Neuronal stem cell (in vitro differentiated cells): ENCODE measurements around the gene MARS1.

Source experiments
- DNase-seq: peaks from one replicate; pipeline ENCODE4 v3.0.0-alpha.2; 2013; ENCODE audit warnings: low spot score
- H2AFZ ChIP-seq: one replicate; pipeline ENCODE4 v1.6.1; 2013; ENCODE audit warnings: mild to moderate bottlenecking, low read length, inconsistent platforms
- H2AK5ac ChIP-seq: 2 replicates; pipeline ENCODE4 v1.6.1; 2013; ENCODE audit warnings: low read depth, mild to moderate bottlenecking, inconsistent platforms, low read length, moderate library complexity, mixed read lengths
- H2BK120ac ChIP-seq: 2 replicates; pipeline ENCODE4 v1.6.1; 2013; ENCODE audit warnings: low read depth, mild to moderate bottlenecking, inconsistent platforms, low read length, moderate library complexity, mixed read lengths
- H2BK12ac ChIP-seq: one replicate; pipeline ENCODE4 v1.6.1; 2013; ENCODE audit warnings: low read length, inconsistent platforms
- H2BK15ac ChIP-seq: 2 replicates; pipeline ENCODE4 v1.6.1; 2013; ENCODE audit warnings: mild to moderate bottlenecking, low read length, inconsistent platforms, mixed read lengths
- H2BK5ac ChIP-seq: one replicate; pipeline ENCODE4 v1.6.1; 2013; ENCODE audit warnings: inconsistent platforms, mild to moderate bottlenecking, low read length, moderate library complexity
- H3K14ac ChIP-seq: one replicate; pipeline ENCODE4 v1.6.1; 2013; ENCODE audit warnings: low read length, inconsistent platforms
- H3K18ac ChIP-seq: 2 replicates; pipeline ENCODE4 v1.6.1; 2013; ENCODE audit warnings: low read length, inconsistent platforms
- H3K23ac ChIP-seq: 2 replicates; pipeline ENCODE4 v1.6.1; 2013; ENCODE audit warnings: low read depth, mild to moderate bottlenecking, mixed read lengths, low read length, inconsistent platforms; ENCODE audit not compliant: poor library complexity
- H3K27ac ChIP-seq: replicated peaks from 3 replicates; pipeline ENCODE4 v1.5.1; 2013; ENCODE audit warnings: low read length, inconsistent platforms
- H3K27me3 ChIP-seq, 3 experiments: 2 replicates each; pipeline ENCODE4 v1.6.1; 2013; ENCODE audit warnings: low read length in 3 of 3, mild to moderate bottlenecking in 2 of 3, inconsistent platforms in 1 of 3, low read depth in 1 of 3, mixed read lengths in 1 of 3, moderate library complexity in 1 of 3; ENCODE audit not compliant: control insufficient read depth in 3 of 3, insufficient read depth in 3 of 3
- H3K36me3 ChIP-seq, 2 donors: replicated peaks in 1 of 2; 2 replicates each; pipeline ENCODE4 v1.6.1; 2013; ENCODE audit warnings: low read length in 2 of 2; ENCODE audit not compliant: control insufficient read depth in 2 of 2, insufficient read depth in 2 of 2
- H3K4ac ChIP-seq: 2 replicates; pipeline ENCODE4 v1.6.1; 2013; ENCODE audit warnings: inconsistent platforms, mild to moderate bottlenecking, low read length, moderate library complexity
- H3K4me1 ChIP-seq, 2 donors: 1 replicate in 1 of 2; 2 replicates in 1 of 2; pipeline ENCODE4 v1.6.1; 2013; ENCODE audit warnings: low read length in 2 of 2, low read depth in 1 of 2; ENCODE audit not compliant: control insufficient read depth in 2 of 2, insufficient read depth in 1 of 2
- H3K4me2 ChIP-seq: one replicate; pipeline ENCODE4 v1.6.1; 2013; ENCODE audit warnings: mild to moderate bottlenecking, low read length, inconsistent platforms; ENCODE audit not compliant: insufficient read depth, poor library complexity, severe bottlenecking
- H3K4me3 ChIP-seq, 2 donors: 2 replicates each; pipeline ENCODE4 v1.5.1; 2013; ENCODE audit warnings: low read length in 2 of 2, mild to moderate bottlenecking in 2 of 2, inconsistent platforms in 1 of 2, moderate library complexity in 1 of 2
- H3K79me1 ChIP-seq: one replicate; pipeline ENCODE4 v1.6.1; 2013; ENCODE audit warnings: low read depth, mild to moderate bottlenecking, inconsistent platforms, low read length, moderate library complexity
- H3K9ac ChIP-seq: one replicate; pipeline ENCODE4 v1.6.1; 2013; ENCODE audit warnings: mild to moderate bottlenecking, low read depth, low read length, inconsistent platforms; ENCODE audit not compliant: poor library complexity
- H3K9me3 ChIP-seq, 2 donors: replicated peaks in 1 of 2; 2 replicates each; pipeline versions ENCODE3 to v1.6.1; 2013; ENCODE audit warnings: low read length in 2 of 2, mild to moderate bottlenecking in 2 of 2, inconsistent platforms in 1 of 2, low read depth in 1 of 2, mixed read lengths in 1 of 2, moderate library complexity in 1 of 2; ENCODE audit not compliant: control insufficient read depth in 2 of 2, insufficient read depth in 1 of 2
- H4K8ac ChIP-seq: one replicate; pipeline ENCODE4 v1.6.1; 2013; ENCODE audit warnings: low read depth, mild to moderate bottlenecking, inconsistent platforms, low read length, moderate library complexity
- H4K91ac ChIP-seq: one replicate; pipeline ENCODE4 v1.6.1; 2013; ENCODE audit warnings: low read length, low read depth, mild to moderate bottlenecking, inconsistent platforms; ENCODE audit not compliant: poor library complexity
- WGBS, 2 donors: extraction: QIAGEN DNeasy Blood & Tissue Kit; methylation state at CpG; one replicate each; pipeline ENCODE4 v1.1.7; 2013; ENCODE audit warnings: missing lambda C conversion rate in 2 of 2, mixed read lengths in 1 of 2; ENCODE audit not compliant: insufficient read length in 2 of 2, insufficient replicate concordance in 1 of 2; ENCODE audit errors: extremely low coverage in 2 of 2; 5-methylcytosine and 5-hydroxymethylcytosine counted together

MARS1 gene

GRCh38 chr12:57485695-57486094, 2.2 kb upstream of the MARS1 start:
- Histone ChIP-seq H3K4ac (no peak overlapping the region), H3K9me3 (no peaks in the 10 kb centered on the region), H2AK5ac (no peak overlapping the region), H3K18ac (no peak overlapping the region), H3K23ac (no peak overlapping the region), H3K4me1 (peaks cover 3 to 6% of the 10 kb centered on the region in 2 donors), H3K27ac (no peak overlapping the region), H3K4me3 (no peak overlapping the region), H3K14ac (no peak overlapping the region), H3K27me3 (peaks cover 0 to 3% (median 0%) of the 10 kb centered on the region in 3 experiments), H4K8ac (no peak overlapping the region), H3K9ac (no peak overlapping the region), H2AFZ (peak overlapping the region; percentile 23), H2BK15ac (no peak overlapping the region), H2BK12ac (no peak overlapping the region), H3K4me2 (no peak overlapping the region), H2BK5ac (no peak overlapping the region), H3K79me1 (peaks cover 10% of the 10 kb centered on the region), H4K91ac (no peak overlapping the region), H3K36me3 (peaks cover 12 to 22% of the 10 kb centered on the region in 2 donors), H2BK120ac (no peak overlapping the region)
- no peak for DNase-seq

- Histone ChIP-seq H3K79me1 (peaks cover 10% of the 10 kb centered on the region), H2BK12ac (no peak overlapping the region), H3K18ac (no peak overlapping the region), H2AFZ (peak overlapping the region; percentile 88), H2BK15ac (no peak overlapping the region), H3K14ac (no peak overlapping the region), H3K4me3 (no peak overlapping the region), H3K4ac (no peak overlapping the region), H3K9ac (no peak overlapping the region), H3K27me3 (no peaks in the 10 kb centered on the region), H3K9me3 (no peaks in the 10 kb centered on the region), H3K27ac (no peak overlapping the region), H4K8ac (no peak overlapping the region), H2BK120ac (no peak overlapping the region), H2AK5ac (no peak overlapping the region), H3K36me3 (peaks cover 21 to 34% of the 10 kb centered on the region in 2 donors), H3K4me1 (peaks cover 3% of the 10 kb centered on the region in 2 donors), H2BK5ac (no peak overlapping the region), H4K91ac (no peak overlapping the region), H3K23ac (no peak overlapping the region), H3K4me2 (no peak overlapping the region)
- no peak for DNase-seq
- WGBS, 2 donors: no CpG with 5 or more reads among the region's 27 CpGs
These were observed 742 bp upstream of the MARS1 start for GRCh38 chr12:57487055-57487596.

DNA sequence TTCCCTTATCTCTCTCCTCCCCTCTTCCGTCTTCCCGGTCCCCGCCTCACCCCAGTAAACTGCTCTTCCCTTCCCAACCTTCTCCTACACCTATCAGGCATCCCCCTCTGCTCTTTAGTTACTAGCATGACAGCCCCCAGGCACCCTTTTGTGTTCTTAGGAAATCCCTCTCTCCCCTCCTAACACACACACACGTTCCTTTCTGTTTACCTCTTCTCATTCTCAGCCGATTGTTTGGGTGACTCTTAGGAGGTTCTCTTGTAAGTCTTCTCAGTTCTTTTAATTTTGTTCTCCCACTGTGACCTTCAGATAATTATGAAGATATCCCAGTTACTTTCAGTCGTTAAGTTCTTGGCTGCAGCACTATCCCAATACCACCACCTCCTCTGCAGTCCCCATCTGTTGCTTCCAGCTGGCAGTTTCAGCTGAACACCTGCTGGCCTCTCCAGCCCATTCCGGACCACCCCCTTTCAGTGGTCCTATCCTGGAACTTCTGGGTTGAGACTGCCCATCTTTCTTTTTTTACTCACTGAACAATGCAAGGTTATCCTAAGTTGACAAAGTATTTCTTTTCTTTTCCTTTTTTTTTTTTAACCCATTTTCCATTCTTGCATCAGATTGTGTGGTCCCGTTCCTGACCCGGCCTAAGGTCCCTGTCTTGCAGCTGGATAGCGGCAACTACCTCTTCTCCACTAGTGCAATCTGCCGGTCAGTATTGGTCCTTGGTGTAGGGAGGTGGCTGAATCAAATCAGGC, 711 bp downstream of the MARS1 start:
- Histone ChIP-seq H2BK120ac (peak overlapping the region; percentile 61), H2AFZ (peak overlapping the region; percentile 81), H3K27me3 (no peaks in the 10 kb centered on the region), H2AK5ac (peak overlapping the region; percentile 65), H2BK15ac (no peak overlapping the region), H3K18ac (peak overlapping the region; percentile 95), H3K23ac (no peak overlapping the region), H3K14ac (no peak overlapping the region), H4K91ac (peak overlapping the region; percentile 53), H2BK12ac (no peak overlapping the region), H3K27ac (no peak overlapping the region), H3K4me2 (peak overlapping the region; percentile 74), H3K9ac (peak overlapping the region; percentile 98), H4K8ac (no peak overlapping the region), H3K9me3 (peaks cover 0 to 6% of the 10 kb centered on the region in 2 donors), H2BK5ac (no peak overlapping the region), H3K4me1 (peaks cover 3% of the 10 kb centered on the region in 2 donors), H3K4me3 (peak overlapping the region; percentile 86 to 99), H3K79me1 (peaks cover 10% of the 10 kb centered on the region), H3K4ac (no peak overlapping the region), H3K36me3 (peaks cover 27 to 43% of the 10 kb centered on the region in 2 donors)
- 100% methylated on average over 1 of the region's 11 CpGs; no CpG with 5 or more reads in 1 of the 2 donors for WGBS, 2 donors
- no peak for DNase-seq

- Histone ChIP-seq H3K9me3 (peaks cover 0 to 6% of the 10 kb centered on the region in 2 donors), H3K4me2 (peak overlapping the region; percentile 23), H3K79me1 (peaks cover 10% of the 10 kb centered on the region), H4K91ac (no peak overlapping the region), H3K23ac (no peak overlapping the region), H3K27ac (no peak overlapping the region), H3K9ac (no peak overlapping the region), H2BK12ac (no peak overlapping the region), H3K4ac (no peak overlapping the region), H2AK5ac (no peak overlapping the region), H4K8ac (peak overlapping the region; percentile 20), H3K4me1 (peaks cover 3% of the 10 kb centered on the region in 2 donors), H2BK120ac (no peak overlapping the region), H3K14ac (no peak overlapping the region), H3K36me3 (peaks cover 27 to 47% of the 10 kb centered on the region in 2 donors), H3K18ac (no peak overlapping the region), H2BK5ac (no peak overlapping the region), H2AFZ (no peak overlapping the region), H2BK15ac (no peak overlapping the region), H3K4me3 (peak overlapping the region in 1 of 2 donors; percentile 86), H3K27me3 (no peaks in the 10 kb centered on the region)
- no CpG with 5 or more reads among the region's 5 CpGs for WGBS, 2 donors
- no peak for DNase-seq
These were observed 1.3 kb downstream of the MARS1 start for GRCh38 chr12:57489157-57489641.
